ENCODE results near the gene PITPNM2.

DNA sequence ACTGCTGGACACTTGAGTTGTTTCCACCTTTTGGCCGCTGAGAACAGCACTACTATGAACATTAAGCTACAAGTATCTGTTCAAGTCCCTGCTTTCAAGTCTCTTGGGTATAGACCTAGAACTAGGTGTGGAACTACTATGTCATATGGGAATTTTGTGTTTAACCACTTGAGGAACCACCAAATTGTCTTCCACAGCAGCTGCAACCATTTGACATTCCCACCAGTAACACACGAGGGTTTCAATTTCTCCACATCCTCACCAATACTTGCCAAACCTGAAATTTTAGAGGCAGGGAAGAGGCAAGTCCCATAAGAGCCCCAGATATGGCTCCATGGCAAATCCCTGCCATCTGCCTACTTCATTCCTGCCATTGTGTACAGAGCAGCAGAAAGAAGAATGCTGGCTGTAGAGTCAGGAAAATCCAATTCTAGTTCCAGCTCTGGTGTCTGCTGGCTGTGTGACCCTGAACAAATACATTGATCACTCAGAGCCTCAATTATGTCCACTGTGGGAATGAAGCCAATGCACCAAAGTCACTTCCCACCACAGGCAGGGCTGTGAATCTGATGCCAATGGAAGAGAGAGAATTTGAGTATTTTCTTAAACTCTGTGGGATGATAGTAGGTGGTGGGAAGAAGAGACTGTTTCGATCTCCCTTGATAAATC lies 17.8 kb downstream of the PITPNM2 start:
- TF ChIP-seq, protein P1, sequence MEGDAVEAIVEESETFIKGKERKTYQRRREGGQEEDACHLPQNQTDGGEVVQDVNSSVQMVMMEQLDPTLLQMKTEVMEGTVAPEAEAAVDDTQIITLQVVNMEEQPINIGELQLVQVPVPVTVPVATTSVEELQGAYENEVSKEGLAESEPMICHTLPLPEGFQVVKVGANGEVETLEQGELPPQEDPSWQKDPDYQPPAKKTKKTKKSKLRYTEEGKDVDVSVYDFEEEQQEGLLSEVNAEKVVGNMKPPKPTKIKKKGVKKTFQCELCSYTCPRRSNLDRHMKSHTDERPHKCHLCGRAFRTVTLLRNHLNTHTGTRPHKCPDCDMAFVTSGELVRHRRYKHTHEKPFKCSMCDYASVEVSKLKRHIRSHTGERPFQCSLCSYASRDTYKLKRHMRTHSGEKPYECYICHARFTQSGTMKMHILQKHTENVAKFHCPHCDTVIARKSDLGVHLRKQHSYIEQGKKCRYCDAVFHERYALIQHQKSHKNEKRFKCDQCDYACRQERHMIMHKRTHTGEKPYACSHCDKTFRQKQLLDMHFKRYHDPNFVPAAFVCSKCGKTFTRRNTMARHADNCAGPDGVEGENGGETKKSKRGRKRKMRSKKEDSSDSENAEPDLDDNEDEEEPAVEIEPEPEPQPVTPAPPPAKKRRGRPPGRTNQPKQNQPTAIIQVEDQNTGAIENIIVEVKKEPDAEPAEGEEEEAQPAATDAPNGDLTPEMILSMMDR (IDR thresholded peaks at IDR 0.05) = no peak
- TF ChIP-seq POLR2A (IDR thresholded peaks at IDR 0.05) = no peak
- TF ChIP-seq POLR2AphosphoS5 (IDR thresholded peaks at IDR 0.05) = no peak
